ENCODE data around the gene EVC.

DNA sequence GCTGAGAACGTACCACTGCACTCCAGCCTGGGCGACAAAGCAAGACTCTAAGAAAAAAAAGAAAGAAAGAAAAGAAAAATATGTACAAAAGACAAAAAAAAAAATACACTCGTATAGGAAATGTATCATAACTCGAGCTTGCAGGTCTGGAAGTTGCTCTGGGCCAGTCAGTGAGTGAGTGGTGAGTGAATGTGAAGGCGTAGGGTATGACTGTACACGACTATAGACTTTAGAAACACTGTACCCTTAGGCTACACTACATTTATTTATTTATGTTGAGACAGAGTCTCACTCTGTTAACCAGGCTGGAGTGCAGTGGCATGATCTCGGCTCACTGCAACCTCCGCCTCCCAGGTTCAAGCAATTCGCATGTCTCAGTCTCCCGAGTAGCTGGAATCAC is 32.0 kb upstream of the EVC start:
- no peak for TF ChIP-seq POLR2A (IDR thresholded peaks at IDR 0.05; ENCODE audit: low read depth, low read length)
- TF ChIP-seq POLR2AphosphoS5 (IDR thresholded peaks at IDR 0.05; ENCODE audit: low read depth, low read length) = no peak
